GM12878 (cell line): Measurements from ENCODE around the gene IL37. TPM values are rescaled to one million over a fixed set of nuclear protein-coding genes. Genes with fewer than 3 reads are reported as not detected.

ENCODE experiments used
- ATAC-seq: fragments of 200-7000 bp; cut with Tn5 transposase; 3 replicates; pipeline ENCODE4 v1.9.1; 2020; ENCODE audit warnings: mild to moderate bottlenecking, moderate library complexity
- BruUV-seq: library from RNA; stranded (reverse); fragments of 400-500 nt; replicated peaks from 2 replicates; lab custom pipeline; 2021; lab: Mats Ljungman, UMichigan
- CTCF ChIA-PET: fragments of 300-600 bp; sonication (Branson Sonifier 250); formaldehyde crosslinking; extraction: SDS; loops from one replicate; lab custom pipeline; 2021; ENCODE audit warnings: inconsistent platforms; lab: Yijun Ruan, JAX
- POLR2A ChIA-PET: fragments of 350-600 bp; formaldehyde crosslinking; extraction: SDS; loops from one replicate; lab custom pipeline; 2021; ENCODE audit warnings: inconsistent platforms; lab: Charles Lee
- RAD21 ChIA-PET: fragments of 300-600 bp; sonication (Branson Sonifier 250); formaldehyde crosslinking; loops from one replicate; lab custom pipeline; 2023; ENCODE audit warnings: antibody characterized with exemption; ENCODE audit not compliant: unreplicated experiment; lab: Charles Lee
- SMC1A ChIA-PET: fragments of 300-600 bp; sonication (Branson Sonifier 250); formaldehyde crosslinking; loops from one replicate; lab custom pipeline; 2023; ENCODE audit not compliant: unreplicated experiment, uncharacterized antibody; lab: Charles Lee
- DNase-seq: peaks from one replicate; pipeline ENCODE4 v3.0.0-alpha.2; 2011; ENCODE audit warnings: low read depth, low spot score
- FAIRE-seq: peaks from 3 replicates; lab custom pipeline; 2011; peaks lifted over from hg19 to GRCh38; lab: Jason Lieb, UNC
- H2AFZ ChIP-seq: 2 replicates; pipeline ENCODE4 v1.6.0; 2011; ENCODE audit warnings: low read depth, low read length, control low read depth; ENCODE audit not compliant: control insufficient read depth
- H3K27ac ChIP-seq: 2 replicates; pipeline ENCODE4 v1.5.1; 2011; ENCODE audit warnings: control low read depth; ENCODE audit not compliant: control insufficient read depth, insufficient read depth
- H3K27me3 ChIP-seq, 2 experiments: replicated peaks in 1 of 2; 2 replicates each; pipeline versions ENCODE4 v1.6.0 to v1.6.1; 2011; ENCODE audit warnings: low read length in 1 of 2; ENCODE audit not compliant: control insufficient read depth in 2 of 2, insufficient read depth in 2 of 2
- H3K36me3 ChIP-seq, 2 experiments: 2 replicates each; pipeline ENCODE4 v1.5.1; 2011; ENCODE audit warnings: low read length in 1 of 2; ENCODE audit not compliant: control insufficient read depth in 2 of 2, insufficient read depth in 2 of 2
- H3K4me1 ChIP-seq: 2 replicates; pipeline ENCODE4 v1.6.1; 2011; ENCODE audit warnings: mild to moderate bottlenecking, low read length, moderate library complexity, mixed read lengths; ENCODE audit not compliant: control insufficient read depth, insufficient read depth
- H3K4me2 ChIP-seq: 2 replicates; pipeline ENCODE4 v1.6.0; 2011; ENCODE audit warnings: control low read depth; ENCODE audit not compliant: control insufficient read depth, insufficient read depth
- H3K4me3 ChIP-seq: fragments of 200-600 bp; sonication (generic); 2 replicates; pipeline ENCODE4 v1.5.1; 2016
- H3K79me2 ChIP-seq: 2 replicates; pipeline ENCODE4 v1.6.0; 2011; ENCODE audit warnings: low read length; ENCODE audit not compliant: control insufficient read depth, insufficient read depth
- H3K9ac ChIP-seq: 2 replicates; pipeline ENCODE4 v1.8.0; 2011; ENCODE audit warnings: low read length, control low read depth, mixed read lengths; ENCODE audit not compliant: control insufficient read depth, insufficient read depth
- H3K9me3 ChIP-seq: replicated peaks from 3 replicates; pipeline ENCODE4 v1.5.1; 2011; ENCODE audit warnings: mild to moderate bottlenecking, low read length; ENCODE audit not compliant: control insufficient read depth, insufficient read depth
- H4K20me1 ChIP-seq: 2 replicates; pipeline ENCODE4 v1.6.0; 2011; ENCODE audit not compliant: control insufficient read depth, insufficient read depth
- ASH2L ChIP-seq: fragments of 300-600, 200-600 bp; sonication (generic); IDR thresholded peaks from 2 replicates; pipeline ENCODE4 v1.6.1; 2017; ENCODE audit warnings: low read depth, mild to moderate bottlenecking, borderline replicate concordance
- ATF2 ChIP-seq: IDR thresholded peaks from 2 replicates; pipeline ENCODE4 v1.6.1; 2012; ENCODE audit warnings: low read length, inconsistent platforms
- CBFB ChIP-seq: IDR thresholded peaks from 2 replicates; pipeline ENCODE4 v1.6.1; 2016; ENCODE audit warnings: antibody characterized with exemption, low read depth
- CREM ChIP-seq: IDR thresholded peaks from 2 replicates; pipeline ENCODE4 v1.6.1; 2014; ENCODE audit warnings: antibody characterized with exemption, low read depth
- PRDM15 ChIP-seq: fragments of 450-650 bp; formaldehyde crosslinking; IDR thresholded peaks from 2 replicates; pipeline ENCODE4 v1.4.0; 2020; ENCODE audit warnings: mild to moderate bottlenecking, moderate library complexity
- SRF ChIP-seq, 2 experiments: IDR thresholded peaks; 2 replicates each; pipeline ENCODE4 v1.6.1; 2011; ENCODE audit warnings: low read depth in 2 of 2, low read length in 2 of 2, mild to moderate bottlenecking in 1 of 2, moderate library complexity in 1 of 2
- STAT3 ChIP-seq: IDR thresholded peaks from 2 replicates; pipeline ENCODE4 v1.6.1; 2011; ENCODE audit warnings: low read depth, low read length, improper control_type of control experiment
- ZNF274 ChIP-seq: IDR thresholded peaks from one replicate; pipeline ENCODE4 v1.8.0; 2011; ENCODE audit not compliant: insufficient read length, insufficient read depth
- WGBS: methylation state at CpG from one replicate; pipeline ENCODE4 v1.1.6; 2016; ENCODE audit warnings: low lambda C conversion rate; ENCODE audit not compliant: insufficient replicate concordance, insufficient coverage; ENCODE audit errors: missing lambda C conversion rate; 5-methylcytosine and 5-hydroxymethylcytosine counted together
- in situ Hi-C: fragments of 300-500 bp; cut with MboI; formaldehyde crosslinking; loops from 9 replicates; pipeline ENCODE4 v1.14.3; 2018; ENCODE audit warnings: mixed read lengths
- intact Hi-C: fragments of 100-400 bp; cut with micrococcal nuclease; formaldehyde crosslinking; loops from one replicate; pipeline ENCODE4 v1.14.2; 2022; ENCODE audit not compliant: unreplicated experiment
- polyA plus RNA-seq, 11 experiments: library from polyadenylated mRNA; depleted of rRNA in 4 of 11; unstranded in 6 of 11; stranded (reverse) in 5 of 11; fragments of >200 nt; fragmentation: Nextera tagmentation in 4 of 11; fragmentation: Illumina TruSeq in 1 of 11; extraction: Ambion mirVana in 4 of 11; extraction: Trizol in 1 of 11; gene quantifications; 1 replicate in 1 of 11; 2 replicates in 10 of 11; pipeline versions ENCODE4 v1.2.1 to v1.2.3, GENCODE V29; 2011 to 2016; ENCODE audit warnings: inconsistent platforms in 2 of 11, missing spikeins in 2 of 11, low read depth in 1 of 11
- total RNA-seq, 4 experiments: library from RNA; depleted of rRNA in 3 of 4; stranded (reverse); fragments of >200 nt in 3 of 4; fragmentation: Illumina TruSeq in 1 of 4; extraction: Trizol in 1 of 4; gene quantifications; 2 replicates each; pipeline versions ENCODE4 v1.2.1 to v1.2.3, GENCODE V29; 2013 to 2021

The IL37 gene
- total and polyA plus RNA-seq, 10 of the 15 experiments (the other 5 are each of a cell fraction or from before 2014, with no cell fraction given), result 0.41 to 0.54 TPM; not detected in 8

GRCh38 chr2:112918256-112918655, 7.3 kb downstream of the IL37 start (continued):
- no peak for TF ChIP-seq STAT3
- no peak for TF ChIP-seq CREM
- TF ChIP-seq CBFB, result no peak

GRCh38 chr2:112919086-112919485, 8.1 kb downstream of the IL37 start:
- no peak for TF ChIP-seq ASH2L
- TF ChIP-seq ZNF274, result no peak
- no peak for TF ChIP-seq SRF (IDR thresholded peaks at IDR 0.05; ENCODE audit: low read depth in 2 of 2, low read length in 2 of 2)
- TF ChIP-seq ATF2, result no peak
- TF ChIP-seq PRDM15 (CRISPR knock-in tag), result no peak
- Histone ChIP-seq H2AFZ (no peak overlapping the region), H4K20me1 (no peaks in the 10 kb centered on the region), H3K4me1 (peaks cover 10% of the 10 kb centered on the region), H3K36me3 (no peaks in the 10 kb centered on the region), H3K27me3 (peaks cover 0 to 3% of the 10 kb centered on the region in 2 experiments; a peak in 2 of 4 replicates), H3K27ac (no peak overlapping the region), H3K9me3 (no peaks in the 10 kb centered on the region; the same call in 2 of the 3 replicates), H3K9ac (no peak overlapping the region), H3K4me3 (no peak overlapping the region), H3K79me2 (no peaks in the 10 kb centered on the region), H3K4me2 (no peak overlapping the region)
- WGBS, result 6% methylated on average over 1 of the region's 1 CpG
- intact Hi-C loops, result no loop called here
- in situ Hi-C loops, result no loop called here
- ChIA-PET CTCF (interaction anchor here (1.2 to 1.7 kb wide), 2 partner anchors 21 to 23 kb away, joined by 3 to 5 read pairs; no protein-coding TSS in a partner anchor), RAD21 (no interaction called here), POLR2A (no interaction called here), SMC1A (interaction anchor here (0.7 kb wide), 1 partner anchor 23 kb away, joined by 3 read pairs; no protein-coding TSS in a partner anchor)
- BruUV-seq, result no TSS peak
- ATAC-seq (no peak), DNase-seq (no peak), FAIRE-seq (no peak)
